GM12874 (cell line): ENCODE data around the gene IDNK.

ENCODE experiments used
- TF ChIP-seq, protein P1 (sequence below): IDR thresholded peaks from 2 replicates; pipeline ENCODE4 v1.5.1; 2011; ENCODE audit warnings: low read depth, mild to moderate bottlenecking, control low read depth, low read length, moderate library complexity; ENCODE audit not compliant: insufficient read depth

IDNK gene

GRCh38 chr9:83622939-83623678, at the start of gene IDNK:
Gene IDNK (plus strand): TSS chr9:83623143. CDS start chr9:83623172, 29 bp downstream.
- TF ChIP-seq, protein P1, sequence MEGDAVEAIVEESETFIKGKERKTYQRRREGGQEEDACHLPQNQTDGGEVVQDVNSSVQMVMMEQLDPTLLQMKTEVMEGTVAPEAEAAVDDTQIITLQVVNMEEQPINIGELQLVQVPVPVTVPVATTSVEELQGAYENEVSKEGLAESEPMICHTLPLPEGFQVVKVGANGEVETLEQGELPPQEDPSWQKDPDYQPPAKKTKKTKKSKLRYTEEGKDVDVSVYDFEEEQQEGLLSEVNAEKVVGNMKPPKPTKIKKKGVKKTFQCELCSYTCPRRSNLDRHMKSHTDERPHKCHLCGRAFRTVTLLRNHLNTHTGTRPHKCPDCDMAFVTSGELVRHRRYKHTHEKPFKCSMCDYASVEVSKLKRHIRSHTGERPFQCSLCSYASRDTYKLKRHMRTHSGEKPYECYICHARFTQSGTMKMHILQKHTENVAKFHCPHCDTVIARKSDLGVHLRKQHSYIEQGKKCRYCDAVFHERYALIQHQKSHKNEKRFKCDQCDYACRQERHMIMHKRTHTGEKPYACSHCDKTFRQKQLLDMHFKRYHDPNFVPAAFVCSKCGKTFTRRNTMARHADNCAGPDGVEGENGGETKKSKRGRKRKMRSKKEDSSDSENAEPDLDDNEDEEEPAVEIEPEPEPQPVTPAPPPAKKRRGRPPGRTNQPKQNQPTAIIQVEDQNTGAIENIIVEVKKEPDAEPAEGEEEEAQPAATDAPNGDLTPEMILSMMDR: no peak

GRCh38 chr9:83574482-83574881, 48.5 kb upstream of the IDNK start:
- TF ChIP-seq, protein P1: no peak

- TF ChIP-seq, protein P1: no peak
Measured at GRCh38 chr9:83582029-83582428, 40.9 kb upstream of the IDNK start.

DNA sequence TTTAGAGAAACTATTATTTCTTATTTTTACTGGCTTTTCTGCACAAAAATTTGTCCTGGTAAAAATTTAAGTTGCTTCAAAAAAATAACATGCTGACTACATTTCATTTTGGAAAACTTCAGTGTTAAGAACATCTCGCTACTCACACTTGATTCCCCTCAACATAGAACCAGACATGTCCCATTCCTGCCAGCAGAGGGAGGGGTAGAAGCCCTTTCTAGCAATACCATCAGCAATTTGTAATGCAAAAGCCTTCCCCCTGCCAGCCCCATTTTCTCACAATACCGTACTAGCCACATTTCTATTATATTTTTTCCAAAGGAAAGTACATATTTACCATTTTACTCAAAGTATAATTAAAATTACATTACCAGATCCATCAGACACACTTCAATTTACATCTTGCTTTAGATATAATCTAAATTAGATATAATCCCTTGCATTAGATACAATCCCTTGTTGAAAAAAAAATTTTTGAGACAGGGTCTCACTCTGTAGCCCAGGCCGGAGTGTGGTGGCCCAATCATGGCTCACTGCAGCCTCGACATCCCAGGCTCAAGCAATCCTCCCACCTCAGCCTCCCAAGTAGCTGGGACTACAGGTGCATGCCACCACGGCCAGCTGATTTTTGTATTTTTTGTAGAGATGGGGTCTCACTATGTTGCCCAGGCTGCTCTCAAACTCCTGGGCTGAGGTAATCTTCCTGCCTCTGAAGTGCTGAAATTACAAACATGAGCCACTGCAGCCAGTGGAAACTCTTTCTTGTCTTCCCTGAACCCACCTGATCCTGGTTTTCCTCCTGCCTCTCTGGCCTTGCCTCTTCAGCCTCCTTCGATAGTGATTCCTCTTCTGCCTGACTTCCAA, 39.6 kb upstream of the IDNK start:
- TF ChIP-seq, protein P1: peak; percentile 51; the same call in 1 of the 2 replicates

DNA sequence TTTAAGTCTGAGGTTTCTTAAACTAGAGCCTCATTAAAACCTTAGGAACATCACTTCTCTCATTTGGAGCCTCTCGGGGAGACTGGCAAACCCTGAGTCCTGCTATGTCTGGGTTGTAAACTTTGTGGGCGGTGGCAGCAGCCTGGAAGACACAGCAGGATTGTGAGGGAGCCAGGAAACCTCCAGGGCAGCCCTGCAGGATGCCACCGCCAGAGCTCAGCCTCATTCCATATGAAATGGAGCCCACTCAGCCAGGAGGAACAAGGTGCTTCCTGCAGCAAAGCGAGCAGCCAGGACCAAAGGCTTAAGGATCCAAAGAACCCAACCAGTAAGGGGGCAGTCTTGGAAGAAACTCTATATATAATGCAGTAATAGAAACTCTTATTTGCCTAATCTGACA, 37.9 kb upstream of the IDNK start:
- TF ChIP-seq, protein P1: no peak

GRCh38 chr9:83588256-83588655, 34.7 kb upstream of the IDNK start:
- TF ChIP-seq, protein P1: no peak

DNA sequence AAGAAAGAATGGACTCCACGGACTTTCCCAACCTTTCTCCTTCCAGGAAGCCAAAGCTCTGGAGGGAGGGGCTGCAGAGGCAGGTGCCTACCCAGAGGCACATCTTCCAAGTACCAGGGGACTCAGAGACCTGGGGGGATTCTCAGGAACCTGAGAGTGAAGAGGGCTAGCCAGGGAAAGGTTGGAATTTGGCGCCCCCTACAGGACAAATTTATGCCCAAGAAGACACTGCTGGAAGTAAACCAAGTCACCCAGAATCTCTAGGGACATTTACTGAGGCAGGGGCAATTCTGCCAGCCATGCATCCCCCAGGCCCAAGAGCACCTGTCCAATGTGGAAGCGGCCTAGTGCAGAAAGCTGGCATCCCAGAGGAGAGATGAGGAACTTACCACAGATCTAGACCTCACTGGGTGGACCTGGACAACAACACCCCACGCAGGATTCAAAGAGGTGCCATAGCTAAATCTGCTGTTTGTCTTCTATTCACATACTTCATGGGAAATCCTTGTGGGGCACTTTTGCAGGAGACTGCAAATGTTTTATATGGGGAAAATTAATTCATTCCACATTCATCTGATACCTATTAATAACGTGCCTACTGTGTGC, 25.9 kb upstream of the IDNK start:
- TF ChIP-seq, protein P1: peak; percentile 69
